ENCODE results near the gene NHEJ1.

- no peak for TF ChIP-seq CTCF (IDR thresholded peaks at IDR 0.05)
- TF ChIP-seq POLR2A (IDR thresholded peaks at IDR 0.05), result no peak
Observed at GRCh38 chr2:219129589-219129988, 31.0 kb downstream of the NHEJ1 start.

Measured in body of pancreas (tissue), 4 donors.